B cell (primary cell): ENCODE data around the gene TMCC3. TPM values are rescaled to one million over a fixed set of nuclear protein-coding genes. Genes with fewer than 3 reads are reported as not detected.

Experiments used
- ATAC-seq: fragments of 200-7000 bp; cut with Tn5 transposase; one replicate; pipeline ENCODE4 v1.10.0; 2021; ENCODE audit warnings: low read depth, mild to moderate bottlenecking, moderate number of reproducible peaks, moderate library complexity
- CTCF ChIA-PET: fragments of 350-600 bp; sonication (Branson Sonifier 250); formaldehyde crosslinking; loops from one replicate; lab custom pipeline; 2021; ENCODE audit warnings: antibody characterized with exemption, inconsistent platforms; lab: Charles Lee
- POLR2A ChIA-PET: fragments of 350-600 bp; sonication (Branson Sonifier 250); formaldehyde crosslinking; loops from one replicate; lab custom pipeline; 2021; ENCODE audit warnings: antibody characterized with exemption; lab: Charles Lee
- DNase-seq: peaks from one replicate; pipeline ENCODE4 v3.0.0; 2013
- H2AFZ ChIP-seq: 2 replicates; pipeline ENCODE4 v1.6.1; 2012; ENCODE audit warnings: mild to moderate bottlenecking, low read depth, low read length; ENCODE audit not compliant: insufficient read depth, poor library complexity, severe bottlenecking
- H3K27ac ChIP-seq, 2 donors: 1 replicate in 1 of 2; 2 replicates in 1 of 2; pipeline ENCODE4 v1.5.1; 2012 to 2013; ENCODE audit warnings: low read length in 2 of 2, mild to moderate bottlenecking in 2 of 2, moderate library complexity in 1 of 2
- H3K27me3 ChIP-seq, 4 experiments: fragments of 200-600 bp in 1 of 4; sonication (generic) in 1 of 4; replicated peaks in 1 of 4; 1 replicate in 2 of 4; 2 replicates in 2 of 4; pipeline versions ENCODE4 v1.6.1 to v1.7.0; 2013 to 2016; ENCODE audit warnings: low read length in 3 of 4, mild to moderate bottlenecking in 2 of 4, mixed read lengths in 1 of 4, moderate library complexity in 1 of 4; ENCODE audit not compliant: insufficient read depth in 4 of 4, control insufficient read depth in 3 of 4; ENCODE audit errors: control extremely low read depth in 1 of 4
- H3K36me3 ChIP-seq, 2 experiments: replicated peaks in 1 of 2; 1 replicate in 1 of 2; 2 replicates in 1 of 2; pipeline versions ENCODE4 v1.6.1 to v1.7.1; 2013; ENCODE audit warnings: low read length in 1 of 2; ENCODE audit not compliant: insufficient read depth in 2 of 2, control insufficient read depth in 1 of 2; ENCODE audit errors: control extremely low read depth in 1 of 2, extremely low read depth in 1 of 2
- H3K4me1 ChIP-seq, 2 donors: fragments of 200-600 bp in 1 of 2; sonication (generic) in 1 of 2; 1 replicate in 1 of 2; 2 replicates in 1 of 2; pipeline versions ENCODE4 v1.5.1 to v1.6.1; 2013 to 2017; ENCODE audit warnings: low read length in 2 of 2; ENCODE audit not compliant: control insufficient read depth in 2 of 2, insufficient read depth in 2 of 2
- H3K4me2 ChIP-seq: replicated peaks from 2 replicates; pipeline ENCODE3; 2012; ENCODE audit warnings: mild to moderate bottlenecking, low read depth, low read length; ENCODE audit not compliant: poor library complexity, severe bottlenecking
- H3K4me3 ChIP-seq, 5 experiments: fragments of 200-600 bp in 1 of 5; sonication (generic) in 1 of 5; 1 replicate in 3 of 5; 2 replicates in 2 of 5; pipeline versions ENCODE4 v1.5.1 to v1.7.0; 2011 to 2016; ENCODE audit warnings: low read length in 4 of 5, mild to moderate bottlenecking in 4 of 5, low read depth in 2 of 5, control low read depth in 1 of 5, moderate library complexity in 1 of 5; ENCODE audit not compliant: insufficient read depth in 1 of 5; ENCODE audit errors: control extremely low read depth in 1 of 5, extremely low read depth in 1 of 5
- H3K79me2 ChIP-seq: fragments of 200-600 bp; sonication (generic); one replicate; pipeline ENCODE4 v1.6.0; 2016; ENCODE audit warnings: low read length; ENCODE audit not compliant: control insufficient read depth, insufficient read depth
- H3K9ac ChIP-seq: fragments of 200-600 bp; sonication (generic); 2 replicates; pipeline ENCODE4 v1.6.1; 2017; ENCODE audit warnings: mild to moderate bottlenecking, low read length, moderate library complexity
- H3K9me3 ChIP-seq, 3 donors: one replicate each; pipeline versions ENCODE4 v1.6.1 to v1.7.1; 2013; ENCODE audit warnings: low read length in 2 of 3; ENCODE audit not compliant: control insufficient read depth in 2 of 3, insufficient read depth in 1 of 3; ENCODE audit errors: control extremely low read depth in 1 of 3
- H4K20me1 ChIP-seq: 2 replicates; pipeline ENCODE4 v1.6.0; 2012; ENCODE audit warnings: mild to moderate bottlenecking, low read length; ENCODE audit not compliant: insufficient read depth, control insufficient read depth, poor library complexity, severe bottlenecking
- H3K27ac Mint-ChIP-seq: one replicate; pipeline ENCODE4 v1.8.0; 2021; ENCODE audit warnings: mixed read lengths
- H3K27me3 Mint-ChIP-seq: one replicate; pipeline ENCODE4 v1.8.0; 2021; ENCODE audit warnings: mixed read lengths
- H3K4me1 Mint-ChIP-seq: one replicate; pipeline ENCODE4 v1.8.0; 2021; ENCODE audit warnings: mixed read lengths
- H3K4me3 Mint-ChIP-seq: one replicate; pipeline ENCODE4 v1.8.0; 2021; ENCODE audit warnings: mixed read lengths
- H3K9me3 Mint-ChIP-seq: one replicate; pipeline ENCODE4 v1.8.0; 2022; ENCODE audit warnings: mixed read lengths; ENCODE audit not compliant: insufficient read depth
- EZH2 ChIP-seq: IDR thresholded peaks from 2 replicates; pipeline ENCODE4 v1.6.1; 2012; ENCODE audit warnings: borderline replicate concordance, low read depth, mild to moderate bottlenecking, moderate library complexity, low read length; ENCODE audit not compliant: insufficient read depth, poor library complexity, severe bottlenecking
- WGBS: methylation state at CpG from one replicate; pipeline ENCODE4 v1.1.5; 2013; ENCODE audit warnings: missing lambda C conversion rate; ENCODE audit not compliant: insufficient coverage; 5-methylcytosine and 5-hydroxymethylcytosine counted together
- intact Hi-C: fragments of 100-400 bp; cut with micrococcal nuclease; formaldehyde crosslinking; loops from one replicate; pipeline ENCODE4 v1.10.0; 2022
- polyA plus RNA-seq: library from polyadenylated mRNA; depleted of rRNA; stranded (reverse); fragments of >200 nt; gene quantifications from 2 replicates; pipeline ENCODE4 v1.2.3, GENCODE V29; 2012
- total RNA-seq, 2 donors: library from RNA; stranded (reverse); fragments of 120-200 nt in 1 of 2; gene quantifications; 1 replicate in 1 of 2; 2 replicates in 1 of 2; pipeline versions ENCODE4 v1.2.3 to v1.2.4, GENCODE V29; 2013 to 2022
- TF ChIP-seq, protein P1 (sequence below): fragments of 200-600 bp; IDR thresholded peaks from one replicate; pipeline ENCODE4 v1.8.0; 2022; ENCODE audit warnings: antibody characterized with exemption, mild to moderate bottlenecking

The TMCC3 gene
- total and polyA plus RNA-seq, 2 donors (not counting 1 experiment from before 2014, with no cell fraction given): 4.5 to 8.8 TPM

DNA sequence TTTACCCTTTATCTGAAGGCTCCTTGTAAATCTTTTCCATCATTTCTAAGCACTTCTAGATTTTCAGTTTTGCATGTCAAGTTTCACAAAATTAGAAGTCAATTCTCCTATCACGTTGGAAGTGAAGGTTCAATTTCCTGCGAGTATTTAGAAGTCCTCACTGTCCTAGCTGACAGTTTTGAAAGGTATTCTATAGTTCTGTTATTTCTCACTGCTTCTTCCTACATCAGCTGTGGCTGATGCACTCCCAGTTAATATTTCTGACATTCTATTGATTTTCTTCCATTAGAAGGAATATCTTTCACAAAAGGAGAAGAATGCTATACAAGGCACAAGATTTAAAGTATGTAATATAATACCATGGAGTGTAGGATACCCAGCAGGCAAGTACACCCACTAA, 15.8 kb upstream of the TMCC3 start:
- no peaks in the 10 kb centered on the region for H3K79me2 ChIP-seq
- no peaks in the 10 kb centered on the region for H3K9me3 ChIP-seq
- H2AFZ ChIP-seq: no peak overlapping the region
- no peaks in the 10 kb centered on the region for H3K36me3 ChIP-seq
- no peaks in the 10 kb centered on the region for H3K27me3 ChIP-seq
- H3K4me2 ChIP-seq: no peak overlapping the region
- Mint-ChIP-seq H3K9me3 (no peaks in the 10 kb centered on the region), H3K4me1 (peaks cover 12% of the 10 kb centered on the region), H3K4me3 (no peak overlapping the region), H3K27me3 (no peaks in the 10 kb centered on the region), H3K27ac (no peak overlapping the region)
- CTCF ChIA-PET: interaction anchor here (0.7 kb wide), 2 partner anchors 45 to 1699 kb away, joined by 3 to 5 read pairs; no protein-coding TSS in a partner anchor
- TF ChIP-seq EZH2: no peak
- TF ChIP-seq, protein P1, sequence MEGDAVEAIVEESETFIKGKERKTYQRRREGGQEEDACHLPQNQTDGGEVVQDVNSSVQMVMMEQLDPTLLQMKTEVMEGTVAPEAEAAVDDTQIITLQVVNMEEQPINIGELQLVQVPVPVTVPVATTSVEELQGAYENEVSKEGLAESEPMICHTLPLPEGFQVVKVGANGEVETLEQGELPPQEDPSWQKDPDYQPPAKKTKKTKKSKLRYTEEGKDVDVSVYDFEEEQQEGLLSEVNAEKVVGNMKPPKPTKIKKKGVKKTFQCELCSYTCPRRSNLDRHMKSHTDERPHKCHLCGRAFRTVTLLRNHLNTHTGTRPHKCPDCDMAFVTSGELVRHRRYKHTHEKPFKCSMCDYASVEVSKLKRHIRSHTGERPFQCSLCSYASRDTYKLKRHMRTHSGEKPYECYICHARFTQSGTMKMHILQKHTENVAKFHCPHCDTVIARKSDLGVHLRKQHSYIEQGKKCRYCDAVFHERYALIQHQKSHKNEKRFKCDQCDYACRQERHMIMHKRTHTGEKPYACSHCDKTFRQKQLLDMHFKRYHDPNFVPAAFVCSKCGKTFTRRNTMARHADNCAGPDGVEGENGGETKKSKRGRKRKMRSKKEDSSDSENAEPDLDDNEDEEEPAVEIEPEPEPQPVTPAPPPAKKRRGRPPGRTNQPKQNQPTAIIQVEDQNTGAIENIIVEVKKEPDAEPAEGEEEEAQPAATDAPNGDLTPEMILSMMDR: no peak
- H3K4me3 ChIP-seq: no peak overlapping the region
- intact Hi-C loops: no loop called here
- WGBS: no CpG with 5 or more reads among the region's 2 CpGs
- POLR2A ChIA-PET: no interaction called here
- H3K9ac ChIP-seq: no peak overlapping the region
- DNase-seq (no peak), ATAC-seq (no peak)
- no peaks in the 10 kb centered on the region for H4K20me1 ChIP-seq
- H3K27ac ChIP-seq: no peak overlapping the region
- peaks cover 7 to 11% of the 10 kb centered on the region in 2 donors for H3K4me1 ChIP-seq

DNA sequence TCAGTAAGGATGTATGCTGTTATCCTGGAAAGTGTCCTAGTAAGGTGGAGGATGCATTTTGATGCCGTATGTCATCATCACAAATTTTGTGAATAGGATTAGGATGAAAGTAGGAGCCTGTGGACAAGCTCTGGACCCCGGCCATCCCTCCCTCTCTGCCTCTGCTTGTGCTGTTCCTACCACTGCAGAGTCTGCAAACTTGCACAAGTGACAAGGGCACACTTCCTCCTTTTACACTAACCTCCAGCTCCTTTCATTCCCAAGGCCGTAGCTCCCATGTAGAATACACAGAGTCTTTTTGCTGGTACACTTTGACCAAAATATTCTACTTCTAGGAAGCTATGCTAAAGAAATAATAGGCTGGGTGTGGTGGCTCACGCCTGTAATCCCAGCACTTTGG, 13.3 kb upstream of the TMCC3 start:
- no peak overlapping the region for H2AFZ ChIP-seq
- WGBS: 100% methylated on average over 1 of the region's 4 CpGs
- ChIA-PET CTCF (interaction anchor here (1.1 kb wide), 1 partner anchor 9 kb away, joined by 3 read pairs; no protein-coding TSS in a partner anchor), POLR2A (no interaction called here)
- Mint-ChIP-seq H3K4me1 (peaks cover 12% of the 10 kb centered on the region), H3K4me3 (no peak overlapping the region), H3K9me3 (no peaks in the 10 kb centered on the region), H3K27me3 (no peaks in the 10 kb centered on the region), H3K27ac (no peak overlapping the region)
- H4K20me1 ChIP-seq: no peaks in the 10 kb centered on the region
- H3K79me2 ChIP-seq: no peaks in the 10 kb centered on the region
- H3K36me3 ChIP-seq: no peaks in the 10 kb centered on the region
- H3K4me2 ChIP-seq: no peak overlapping the region
- peaks cover 7 to 11% of the 10 kb centered on the region in 2 donors for H3K4me1 ChIP-seq
- DNase-seq (no peak), ATAC-seq (no peak)
- H3K27me3 ChIP-seq: no peaks in the 10 kb centered on the region
- no peak overlapping the region for H3K4me3 ChIP-seq
- intact Hi-C loops: no loop called here
- TF ChIP-seq, protein P1: no peak
- TF ChIP-seq EZH2: no peak
- H3K27ac ChIP-seq: no peak overlapping the region
- H3K9ac ChIP-seq: no peak overlapping the region
- no peaks in the 10 kb centered on the region for H3K9me3 ChIP-seq
